ENCODE measurements around the gene CREBBP.
A peak's percentile ranks its signal among the peaks of the same experiment; 100 is the strongest.
"Not testable (repeated sequence)": the region's sequence is repeated elsewhere in the genome, so short reads cannot be mapped to it uniquely, and the experiment has no call there.

CREBBP gene

GRCh38 chr16:3880623-3881498 is at the start of gene CREBBP:
TSS of gene CREBBP (minus strand) at chr16:3880713. CDS start at chr16:3879916, 797 bp downstream.
- DNase-seq (ENCODE audit: low read depth), result peak; percentile 67

- DNase-seq (ENCODE audit: low read depth), result not testable (repeated sequence)
These were observed 46.6 kb upstream of the CREBBP start for GRCh38 chr16:3927147-3927546.

- DNase-seq (ENCODE audit: low read depth), result no peak
These were observed 44.2 kb upstream of the CREBBP start for GRCh38 chr16:3924763-3925162.

GRCh38 chr16:3922241-3922640 is 41.7 kb upstream of the CREBBP start:
- no peak for DNase-seq (ENCODE audit: low read depth)

- DNase-seq (ENCODE audit: low read depth), result no peak
These were observed 39.7 kb upstream of the CREBBP start for GRCh38 chr16:3920206-3920605.

- DNase-seq (ENCODE audit: low read depth), result no peak
These were observed 38.9 kb upstream of the CREBBP start for GRCh38 chr16:3919413-3919812.

DNA sequence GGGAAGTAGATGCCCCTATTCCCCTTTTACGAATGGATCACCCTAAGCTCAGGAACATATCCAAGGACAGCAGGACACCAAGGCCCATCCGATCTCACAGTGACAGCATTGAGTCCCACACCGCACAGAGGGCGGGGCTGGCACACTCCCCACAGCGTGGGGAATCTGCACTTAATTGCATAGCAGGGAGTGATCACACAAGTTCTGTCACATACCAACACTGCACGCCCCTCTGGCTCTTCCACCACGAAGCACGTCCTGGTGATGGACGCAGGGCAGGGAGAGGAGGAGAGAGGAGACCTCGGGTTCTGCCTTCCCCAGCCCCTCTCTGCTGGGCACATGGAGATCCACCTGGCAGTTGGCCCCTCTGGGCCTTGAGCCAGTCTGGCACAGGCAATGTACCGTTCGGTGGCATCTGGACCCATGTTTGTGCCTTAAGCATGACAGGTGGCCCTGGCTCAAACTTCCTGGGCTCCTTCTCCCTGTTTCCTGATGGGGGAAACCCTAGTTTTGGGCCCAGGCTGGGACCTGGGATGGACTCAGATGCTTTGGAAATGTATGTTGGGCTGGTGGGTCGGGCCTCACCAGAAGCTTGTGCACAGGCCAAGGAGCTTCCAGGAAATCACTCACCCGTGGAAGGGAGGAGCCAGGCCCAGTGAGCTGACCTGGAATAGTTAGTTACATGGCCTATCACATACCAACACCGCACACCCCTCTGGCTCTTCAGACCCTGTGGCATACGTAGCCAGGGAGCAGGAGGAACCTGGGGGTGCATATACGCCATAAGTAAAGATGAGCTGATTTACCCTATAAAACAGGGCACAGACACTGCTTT is 35.1 kb upstream of the CREBBP start:
- no peak for DNase-seq (ENCODE audit: low read depth)

DNA sequence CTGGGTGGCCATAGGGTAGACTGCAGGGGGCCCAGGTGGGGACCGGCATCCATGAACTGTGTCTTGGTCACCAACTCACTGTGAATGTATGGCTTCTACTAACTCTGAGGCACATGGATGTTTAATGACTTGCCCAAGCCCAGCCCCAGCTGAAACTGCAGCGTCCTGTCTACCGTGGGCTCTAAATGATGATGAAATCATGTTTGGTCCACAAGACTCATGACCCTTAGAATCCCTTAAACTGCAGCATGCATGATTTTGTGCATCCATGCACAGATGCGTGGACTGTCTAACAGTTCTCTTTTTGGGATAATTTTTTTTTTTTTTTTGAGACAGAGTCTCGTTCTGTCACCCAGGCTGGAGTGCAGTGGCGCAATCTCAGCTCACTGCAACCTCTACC is 32.4 kb upstream of the CREBBP start:
- no peak for DNase-seq (ENCODE audit: low read depth)

- no peak for DNase-seq (ENCODE audit: low read depth)
These were observed 31.9 kb upstream of the CREBBP start for GRCh38 chr16:3912373-3912772.

DNA sequence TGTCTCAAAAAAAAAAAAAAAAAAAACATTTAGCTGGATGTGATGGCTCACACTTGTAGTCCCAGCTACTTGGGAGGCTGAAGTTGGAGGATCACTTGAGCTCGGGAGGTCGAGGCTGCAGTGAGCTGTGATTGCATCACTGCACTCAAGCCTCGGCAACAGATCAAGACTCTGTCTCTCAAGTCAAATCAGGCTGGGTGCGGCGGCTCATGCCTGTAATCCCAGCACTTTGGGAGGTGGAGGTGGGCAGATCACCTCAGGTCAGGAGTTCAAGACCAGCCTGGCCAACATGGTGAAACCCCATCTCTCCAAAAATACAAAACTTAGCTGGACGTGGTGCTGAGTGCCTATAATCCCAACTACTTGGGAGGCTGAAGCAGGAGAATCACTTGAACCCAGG is 31.2 kb upstream of the CREBBP start:
- not testable (repeated sequence) for DNase-seq (ENCODE audit: low read depth)

- no peak for DNase-seq (ENCODE audit: low read depth)
These were observed 29.5 kb upstream of the CREBBP start for GRCh38 chr16:3909791-3910583.

- DNase-seq (ENCODE audit: low read depth), result no peak
These were observed 28.5 kb upstream of the CREBBP start for GRCh38 chr16:3908951-3909437.

DNA sequence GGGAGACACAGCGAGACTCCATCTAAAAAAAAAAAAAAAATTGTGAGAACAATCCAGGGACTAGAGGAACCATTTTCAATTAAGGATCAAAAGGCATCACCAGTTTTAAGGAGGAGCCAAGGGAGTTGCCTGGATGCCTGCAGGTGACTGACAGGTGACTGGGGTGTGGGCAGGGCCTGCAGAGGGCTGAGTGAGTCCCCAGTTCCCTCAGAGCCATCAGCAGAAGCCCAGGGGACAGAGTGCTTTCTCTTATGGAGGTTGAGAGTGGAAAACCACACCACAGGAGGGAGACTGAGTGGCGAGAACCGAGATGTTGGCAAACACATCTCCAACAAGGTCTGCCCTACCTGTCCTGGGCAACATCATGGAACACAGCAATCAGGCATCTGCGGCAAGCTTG is 27.1 kb upstream of the CREBBP start:
- no peak for DNase-seq (ENCODE audit: low read depth)

DNA sequence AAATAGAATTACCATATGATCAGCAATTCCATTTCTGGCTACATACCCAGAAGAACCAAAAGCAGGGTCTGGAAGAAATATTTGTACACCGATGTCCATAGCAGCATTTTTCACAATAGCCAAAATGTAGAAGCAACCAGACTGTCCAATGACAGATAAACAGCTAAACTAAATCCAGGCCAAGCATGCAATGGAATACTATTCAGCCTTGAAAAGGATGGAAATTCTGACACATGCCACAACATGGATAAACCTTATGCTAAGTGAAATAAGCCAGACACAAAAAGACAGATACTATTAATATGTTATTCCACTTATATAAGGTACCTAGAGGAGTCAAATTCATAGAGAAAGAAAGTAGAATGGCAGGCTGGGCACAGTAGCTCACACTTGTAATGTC is 25.9 kb upstream of the CREBBP start:
- no peak for DNase-seq (ENCODE audit: low read depth)

DNA sequence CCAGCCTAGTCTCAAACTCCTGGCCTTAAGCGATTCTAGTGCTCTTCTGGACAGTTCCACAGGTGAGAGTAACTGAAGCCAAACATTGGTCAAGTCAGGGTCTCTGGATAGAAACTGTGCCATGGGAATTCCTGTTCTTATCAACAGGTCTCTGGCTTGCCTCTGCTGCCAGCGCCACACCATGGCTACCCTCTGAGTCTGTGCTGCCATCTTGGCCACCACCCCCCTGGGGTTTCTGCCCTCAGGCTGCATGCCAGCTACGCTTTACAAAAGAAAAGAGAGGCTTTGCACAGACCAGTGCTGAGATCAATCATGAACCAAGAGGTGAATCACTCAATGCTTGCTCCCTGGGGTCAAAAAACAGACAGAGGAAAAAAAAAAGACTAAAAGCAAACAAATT is 24.4 kb upstream of the CREBBP start:
- DNase-seq (ENCODE audit: low read depth), result no peak

DNA sequence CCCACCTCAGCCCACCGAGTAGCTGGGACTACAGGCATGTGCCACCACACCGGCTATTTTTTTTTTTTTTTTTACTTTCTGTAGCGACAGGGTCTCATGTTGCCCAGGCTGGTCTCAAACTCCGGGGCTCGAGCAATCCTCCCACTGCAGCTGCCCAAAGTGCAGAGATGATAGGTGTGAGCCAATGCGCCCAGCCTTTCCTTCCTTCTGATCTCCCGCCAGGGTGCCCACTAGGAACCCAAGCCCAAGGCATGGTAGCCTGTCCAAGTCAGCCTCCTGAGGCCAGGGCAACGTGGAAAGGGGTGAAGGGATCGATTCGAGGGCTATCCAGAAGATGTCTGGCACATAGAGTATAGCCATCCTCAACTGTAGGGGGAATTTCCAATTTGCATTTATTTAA is 9.6 kb upstream of the CREBBP start:
- no peak for DNase-seq (ENCODE audit: low read depth)

DNA sequence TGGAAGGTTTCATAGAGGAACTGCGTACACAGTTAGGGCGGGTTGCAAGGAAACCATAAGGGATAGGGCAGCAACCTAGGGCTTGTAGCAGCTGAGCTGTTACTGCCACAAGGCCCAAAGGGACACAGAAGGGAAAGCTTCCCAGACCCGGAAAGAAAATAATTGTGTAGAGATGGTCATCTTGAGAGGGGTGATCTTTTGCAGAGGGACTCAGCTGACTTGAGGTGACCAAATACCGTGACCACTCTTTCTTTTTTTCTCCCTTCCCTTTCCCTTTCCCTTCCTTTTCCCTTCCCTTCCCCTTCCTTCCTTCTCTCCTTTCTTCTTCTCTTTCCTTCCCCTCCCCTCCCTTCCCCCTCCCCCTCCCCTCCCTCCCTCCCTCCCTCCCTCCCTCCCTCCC is 8.5 kb upstream of the CREBBP start:
- DNase-seq (ENCODE audit: low read depth), result no peak

DNA sequence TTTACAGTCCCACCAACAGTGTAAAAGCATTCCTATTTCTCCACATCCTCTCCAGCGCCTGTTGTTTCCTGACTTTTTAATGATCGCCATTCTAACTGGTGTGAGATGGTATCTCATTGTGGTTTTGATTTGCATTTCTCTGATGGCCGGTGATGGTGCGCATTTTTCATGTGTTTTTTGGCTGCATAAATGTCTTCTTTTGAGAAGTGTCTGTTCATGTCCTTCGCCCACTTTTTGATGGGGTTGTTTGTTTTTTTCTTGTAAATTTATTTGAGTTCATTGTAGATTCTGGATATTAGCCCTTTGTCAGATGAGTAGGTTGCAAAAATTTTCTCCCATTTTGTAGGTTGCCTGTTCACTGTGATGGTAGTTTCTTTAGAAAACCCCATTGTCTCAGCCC is 5.5 kb upstream of the CREBBP start:
- DNase-seq (ENCODE audit: low read depth), result not testable (repeated sequence)

GRCh38 chr16:3884398-3884797 is 3.9 kb upstream of the CREBBP start:
- DNase-seq (ENCODE audit: low read depth), result no peak

GRCh38 chr16:3882531-3882930 is 2.0 kb upstream of the CREBBP start:
- no peak for DNase-seq (ENCODE audit: low read depth)

- no peak for DNase-seq (ENCODE audit: low read depth)
These were observed 1.0 kb upstream of the CREBBP start for GRCh38 chr16:3881499-3881990.
